GM18517 (cell line): ENCODE data around the gene TAF1C.

Source experiments
- ATAC-seq: cut with Tn5 transposase; IDR thresholded peaks from one replicate; pipeline ENCODE4 v1.9.1; 2021; ENCODE audit warnings: mild to moderate bottlenecking, moderate library complexity; ENCODE audit not compliant: unreplicated experiment

The TAF1C gene

DNA sequence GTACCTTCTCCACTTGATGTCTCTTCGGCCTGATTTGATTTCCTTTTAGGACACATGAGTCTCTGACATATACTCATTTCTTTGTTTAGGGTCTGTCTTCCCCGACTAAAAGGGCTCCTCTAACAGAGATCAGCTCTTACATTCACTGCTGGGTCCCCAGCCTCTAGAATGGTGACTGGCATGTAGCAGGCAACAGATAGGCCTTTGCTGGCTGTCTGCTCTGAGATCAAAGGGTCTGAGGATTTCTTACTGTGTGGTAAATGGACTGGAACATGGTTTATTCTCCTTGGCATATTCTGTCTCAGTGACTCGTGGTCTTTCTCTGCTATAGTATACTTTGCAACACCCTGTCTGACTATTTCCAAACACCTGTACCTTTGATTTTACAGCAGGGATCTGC, 25.1 kb downstream of the TAF1C start:
- no peak for ATAC-seq

DNA sequence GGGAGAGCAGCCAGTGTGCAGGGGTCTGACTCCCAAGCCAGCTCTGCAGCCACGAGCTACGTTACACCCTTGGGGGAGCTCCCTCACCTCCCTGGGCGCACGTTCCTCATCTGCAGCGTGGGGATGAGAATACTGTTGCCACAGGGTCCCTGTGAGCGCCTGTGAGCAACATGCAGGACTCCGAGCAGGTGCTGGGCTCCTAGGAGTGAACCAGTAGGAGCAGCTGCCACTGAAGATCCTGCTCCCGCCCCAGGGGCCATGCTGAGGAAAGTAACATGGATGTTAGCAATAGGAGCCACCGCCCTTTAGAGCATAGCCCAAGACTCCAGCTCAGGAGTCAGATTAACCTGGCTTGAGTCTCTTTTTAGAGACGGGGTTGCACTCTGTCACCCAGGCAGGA, 25.8 kb downstream of the TAF1C start:
- no peak for ATAC-seq

DNA sequence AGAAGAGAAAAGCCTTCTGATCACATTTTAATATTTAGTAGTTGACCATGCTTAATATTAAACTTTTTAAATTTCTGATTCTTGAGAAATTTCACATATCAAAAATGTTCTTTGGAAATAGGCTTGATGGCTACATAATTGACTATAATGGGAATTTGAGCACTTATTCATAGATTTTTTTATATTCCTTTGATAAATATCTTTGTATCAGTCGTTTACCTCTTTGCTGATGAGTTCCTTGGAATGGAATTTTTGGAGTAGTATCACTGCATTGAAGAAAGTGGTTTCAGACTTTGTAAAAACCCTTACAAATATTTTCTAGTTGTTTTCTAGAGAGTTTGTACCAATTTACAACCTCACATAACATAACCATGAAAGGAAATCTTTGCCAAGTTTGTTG, 27.1 kb downstream of the TAF1C start:
- ATAC-seq: no peak

DNA sequence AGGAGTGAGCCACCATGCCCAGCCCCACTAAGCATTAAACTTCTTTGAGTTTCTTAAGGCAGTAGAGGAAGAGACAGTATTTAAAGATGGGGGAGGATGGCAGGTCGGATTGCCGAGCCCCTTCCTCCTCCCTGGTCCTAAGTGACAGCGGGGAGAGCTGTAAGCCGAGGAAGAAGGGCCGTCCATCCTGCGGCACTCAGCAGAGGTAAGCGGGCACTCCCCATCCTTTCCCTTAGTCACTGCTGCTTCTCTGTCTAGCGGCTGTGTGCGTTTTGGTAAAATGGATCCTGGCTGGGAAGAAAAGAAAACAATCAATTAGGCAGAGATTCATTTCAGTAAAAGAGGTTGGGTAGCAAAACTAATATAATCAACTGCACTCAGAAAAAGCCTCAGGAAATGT, 27.9 kb downstream of the TAF1C start:
- no peak for ATAC-seq

DNA sequence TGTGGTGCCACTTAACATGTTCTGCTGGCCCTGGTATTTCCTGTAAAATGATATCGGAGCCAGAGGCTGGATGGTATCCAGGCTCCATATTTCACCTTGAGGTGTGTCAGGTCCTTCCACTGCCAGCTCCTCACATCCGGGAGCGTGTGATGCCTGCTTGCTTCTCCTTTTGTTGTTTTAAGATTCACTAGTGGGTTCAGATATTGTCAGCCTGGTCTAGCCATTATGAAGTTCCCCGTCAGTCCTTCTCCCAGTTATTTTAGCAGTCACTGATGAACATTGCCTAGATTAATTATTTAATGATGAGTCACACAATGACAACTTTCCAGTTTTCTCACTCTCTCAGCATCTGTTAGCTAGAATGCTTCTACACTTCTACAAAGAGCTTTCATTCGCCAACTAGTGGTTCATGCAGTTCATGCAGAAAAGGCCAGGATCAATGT, 30.5 kb downstream of the TAF1C start:
- no peak for ATAC-seq

DNA sequence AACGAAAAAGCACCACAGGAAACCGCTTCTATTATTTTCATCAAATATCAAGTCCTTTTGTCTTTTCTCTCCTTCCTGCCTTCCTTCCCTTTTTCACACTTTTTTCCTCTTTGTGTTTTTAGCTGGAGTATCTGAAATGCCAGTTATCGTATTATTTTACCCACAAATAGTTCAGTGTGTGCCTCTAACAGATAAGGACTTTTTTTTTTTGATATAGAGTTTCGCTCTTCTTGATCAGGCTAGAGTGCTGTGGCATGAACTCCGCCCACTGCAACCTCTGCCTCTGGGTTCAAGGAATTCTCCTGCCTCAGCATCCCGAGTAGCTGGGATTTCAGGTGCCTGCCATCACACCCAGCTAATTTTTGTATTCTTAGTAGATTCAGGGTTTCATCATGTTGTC, 31.1 kb downstream of the TAF1C start:
- no peak for ATAC-seq

DNA sequence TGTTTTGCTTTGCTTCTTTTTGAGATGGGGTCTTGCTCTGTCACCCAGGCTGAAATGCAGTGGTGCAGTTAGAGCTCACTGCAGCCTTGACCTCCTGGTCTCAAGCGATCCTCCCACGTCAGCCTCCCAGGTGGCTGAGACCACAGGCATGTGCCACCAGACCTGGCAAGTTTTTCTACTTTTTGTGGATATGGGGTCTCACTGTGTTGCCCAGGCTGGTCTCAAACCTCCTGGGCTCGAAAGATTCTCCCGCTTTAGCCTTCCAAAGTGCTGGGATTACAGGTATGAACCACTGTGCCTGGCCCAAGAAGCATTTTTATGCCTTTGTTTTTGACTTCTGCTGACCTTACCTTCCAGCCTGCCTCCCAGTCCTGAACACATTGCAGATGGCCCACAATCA, 31.6 kb downstream of the TAF1C start:
- no peak for ATAC-seq

DNA sequence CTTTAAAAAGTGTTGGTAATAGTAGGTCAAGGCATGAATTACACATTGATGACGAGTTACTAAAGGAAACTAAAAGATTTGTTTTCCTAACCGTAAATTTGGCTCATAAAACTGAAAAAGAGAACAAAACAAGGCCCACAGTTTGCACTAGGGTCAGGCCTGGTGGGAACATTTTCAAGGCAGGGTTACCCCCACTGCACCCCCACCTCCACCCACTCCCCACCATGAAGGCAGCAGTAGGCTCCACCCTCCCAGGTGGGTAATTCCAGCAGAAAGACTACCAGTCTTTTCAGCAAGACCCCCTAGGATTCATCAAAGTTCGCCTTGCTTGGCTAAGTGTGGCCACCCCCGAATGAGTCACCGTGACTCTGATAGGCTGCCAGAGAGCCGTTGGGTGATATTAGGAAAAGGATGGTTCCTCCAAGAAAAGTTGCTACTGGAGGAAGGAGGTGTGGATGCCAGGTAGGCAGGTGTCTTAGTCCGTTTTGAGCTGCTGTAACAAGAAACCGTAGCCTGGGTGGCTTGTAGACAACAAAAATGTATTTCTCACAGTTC, 33.1 kb downstream of the TAF1C start:
- ATAC-seq: no peak

DNA sequence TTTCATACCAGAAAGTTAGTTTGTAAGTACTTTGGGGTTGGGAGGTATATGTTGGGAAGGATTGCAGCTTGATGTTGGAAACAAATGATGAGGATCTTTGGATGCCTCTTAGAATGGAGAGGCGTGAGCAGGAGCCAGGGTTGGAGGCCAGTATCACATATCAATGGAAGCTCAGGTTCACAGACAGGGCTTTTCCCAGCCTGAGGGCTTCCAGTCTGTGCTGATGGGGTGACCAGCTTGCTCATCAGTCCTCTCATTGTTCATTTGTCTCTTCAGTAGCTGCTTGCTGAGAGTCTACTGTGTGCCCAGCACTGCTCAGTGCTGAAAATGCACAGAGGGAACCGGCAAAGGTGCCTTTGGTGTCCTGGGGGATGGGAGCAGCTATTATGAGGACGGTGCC, 35.9 kb downstream of the TAF1C start:
- no peak for ATAC-seq

DNA sequence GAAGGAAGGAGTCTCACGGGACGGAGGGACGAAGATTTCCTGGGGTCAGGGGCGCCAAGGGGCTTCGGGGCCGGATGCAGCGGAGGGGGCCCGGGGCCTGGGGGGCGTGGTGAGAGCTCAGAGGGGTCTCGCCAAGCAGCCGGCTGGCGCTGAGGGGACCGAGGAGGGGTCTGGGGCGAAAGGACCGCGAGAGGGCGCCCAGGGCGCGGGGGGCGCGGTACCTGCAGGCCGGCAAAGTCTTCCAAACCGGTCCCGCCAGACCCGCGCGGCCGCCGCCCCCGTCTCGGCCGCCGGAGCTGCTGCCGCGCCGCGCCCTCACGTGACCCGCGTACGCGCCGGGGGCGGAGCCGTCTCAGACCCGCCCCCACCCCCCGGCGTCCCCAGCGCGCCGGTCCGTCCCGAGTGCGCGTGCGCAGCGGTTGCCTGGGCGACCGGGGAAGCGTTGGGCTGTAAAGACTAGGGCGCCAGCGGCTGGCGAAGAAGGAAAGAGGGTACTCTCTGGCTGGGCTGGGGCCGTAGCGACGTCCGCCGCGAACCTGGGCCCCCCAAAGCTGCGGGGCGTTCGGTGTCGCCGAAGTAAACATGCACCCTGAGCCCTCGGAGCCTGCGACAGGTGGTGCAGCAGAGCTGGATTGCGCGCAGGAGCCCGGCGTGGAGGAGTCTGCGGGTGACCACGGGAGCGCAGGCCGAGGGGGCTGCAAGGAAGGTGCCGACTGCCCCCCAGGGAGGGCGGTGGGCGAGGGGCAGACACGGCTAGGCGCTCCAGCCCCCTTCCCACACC, 41.8 kb downstream of the TAF1C start, which contains the start of the genes DNAAF1 and HSDL1:
TSS of gene DNAAF1 (plus strand) at position 450 of the 781 bp plus-strand sequence. CDS start at position 583, 133 bp downstream.
TSS of gene HSDL1 (minus strand) at position 319 of the 781 bp plus-strand sequence. CDS start 13,856 bp downstream, outside the sequence.
- ATAC-seq: peak; percentile 86

DNA sequence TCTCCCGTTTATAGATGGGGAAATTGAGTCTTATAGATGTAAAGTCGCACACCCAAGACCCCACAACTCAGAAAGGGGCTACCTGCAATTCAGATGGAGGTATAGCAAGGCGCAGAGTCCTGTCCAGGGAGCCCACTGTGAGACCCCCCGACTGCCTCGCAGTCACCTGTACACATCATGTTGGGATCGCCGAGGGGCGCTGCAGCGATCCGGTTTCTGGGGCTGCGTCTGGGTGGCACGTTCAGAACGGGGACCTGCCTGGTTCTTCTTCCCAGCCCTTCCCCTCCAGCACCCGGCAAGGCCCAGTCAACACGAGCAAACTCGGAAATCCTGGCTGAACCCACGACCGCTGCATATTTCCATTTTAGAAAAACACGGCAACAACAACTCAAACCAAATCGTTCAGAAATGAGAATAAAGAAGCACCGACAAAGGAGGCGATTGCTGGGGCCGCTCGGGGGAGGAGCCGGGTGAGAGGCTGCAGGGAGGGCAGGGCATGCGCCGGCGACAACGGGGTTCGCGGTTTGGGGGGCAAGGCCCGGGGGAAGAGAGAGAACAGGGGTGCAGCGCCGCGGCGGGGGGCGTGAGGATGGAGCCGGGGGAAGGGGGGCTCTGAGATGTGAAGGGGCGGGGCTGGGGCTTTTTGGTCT, 42.5 kb downstream of the TAF1C start:
- no peak for ATAC-seq

DNA sequence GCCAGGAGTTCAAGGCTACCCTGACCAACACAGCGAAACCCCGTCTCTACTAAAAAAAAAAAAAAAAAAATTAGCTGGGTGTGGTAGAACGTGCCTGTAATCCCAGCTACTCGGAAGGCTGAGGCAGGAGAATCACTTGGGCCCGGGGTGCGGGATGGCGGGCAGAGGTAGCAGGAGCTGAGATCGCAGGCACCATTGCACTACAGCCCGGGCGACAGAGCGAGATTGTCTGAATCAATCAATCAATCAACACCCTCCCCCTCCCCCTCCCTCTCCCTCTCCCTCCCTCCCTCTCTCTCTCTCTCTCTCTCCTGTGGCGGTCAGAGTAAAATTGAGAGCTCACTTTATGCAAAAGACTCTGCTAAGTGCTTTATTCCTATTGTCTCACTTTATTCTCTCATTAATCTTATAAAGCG, 43.1 kb downstream of the TAF1C start:
- no peak for ATAC-seq

DNA sequence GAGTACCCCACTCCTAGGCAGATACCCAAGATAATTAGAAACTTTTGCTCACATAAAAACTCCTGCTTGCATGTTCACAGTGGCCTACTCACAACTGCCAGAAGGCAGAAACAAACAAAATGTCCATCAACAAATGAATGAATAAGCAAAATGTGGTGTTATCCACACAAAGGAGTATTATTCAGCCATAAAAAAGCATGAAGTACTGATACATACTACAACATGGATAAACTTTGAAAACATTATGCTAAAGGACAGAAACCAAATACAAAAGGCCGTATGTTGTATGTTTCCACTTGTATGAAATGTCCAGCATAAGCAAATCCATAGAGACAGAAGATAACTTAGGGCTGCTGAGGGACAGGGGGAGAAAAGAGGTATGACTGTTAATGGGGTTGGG, 43.8 kb downstream of the TAF1C start:
- ATAC-seq: no peak

DNA sequence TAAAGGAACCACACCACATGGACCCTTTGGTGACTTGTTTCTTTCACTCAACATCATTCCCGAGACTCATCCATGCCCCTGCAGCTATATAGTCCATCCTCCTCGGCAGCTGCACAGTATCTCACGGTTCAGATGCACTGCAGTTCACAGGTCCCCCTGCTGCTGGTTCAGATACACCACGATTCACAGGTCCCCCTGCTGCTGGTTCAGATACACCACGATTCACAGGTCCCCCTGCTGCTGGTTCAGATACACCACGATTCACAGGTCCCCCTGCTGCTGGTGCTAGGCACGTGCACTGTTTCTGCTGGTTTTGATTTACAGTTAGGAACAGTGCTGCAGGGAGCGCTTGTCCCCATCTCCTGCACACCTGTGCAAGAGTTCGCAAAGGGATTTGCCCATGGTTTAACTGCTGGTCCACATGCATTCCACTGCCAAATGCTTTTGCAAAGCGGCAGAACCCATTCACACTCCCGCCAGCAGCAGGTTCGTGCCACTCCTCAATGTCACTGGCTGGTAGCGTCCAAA, 45.6 kb downstream of the TAF1C start:
- no peak for ATAC-seq

DNA sequence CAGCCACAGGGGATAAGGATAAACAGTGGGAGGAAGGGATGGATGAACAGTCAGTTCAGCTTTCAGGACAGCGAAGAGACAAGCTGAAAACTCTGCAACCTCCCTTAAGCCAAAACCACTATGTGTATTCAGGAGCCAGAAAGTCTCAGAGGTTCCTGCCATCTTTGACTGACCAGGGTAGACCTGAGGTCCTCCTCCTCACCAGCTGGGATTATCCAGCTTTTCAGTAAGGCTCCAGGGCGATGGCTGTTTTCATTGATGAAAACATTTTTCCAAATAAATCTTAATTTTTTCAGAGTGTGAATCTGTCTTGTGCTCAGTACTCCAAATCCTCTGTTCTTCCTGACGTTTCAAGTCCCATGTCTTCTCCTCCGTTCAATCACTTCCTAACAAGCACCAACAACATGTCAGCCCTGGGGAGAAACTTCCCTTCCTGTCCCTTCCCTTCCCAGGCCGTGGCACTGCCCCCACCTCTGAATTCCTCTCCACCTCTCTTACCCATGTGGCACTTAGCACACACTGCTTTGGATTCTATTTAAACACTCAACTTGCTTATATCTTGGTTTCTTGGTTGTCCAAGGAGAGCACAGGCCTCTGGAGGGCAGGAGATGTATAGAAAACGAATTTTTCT, 47.1 kb downstream of the TAF1C start:
- no peak for ATAC-seq

DNA sequence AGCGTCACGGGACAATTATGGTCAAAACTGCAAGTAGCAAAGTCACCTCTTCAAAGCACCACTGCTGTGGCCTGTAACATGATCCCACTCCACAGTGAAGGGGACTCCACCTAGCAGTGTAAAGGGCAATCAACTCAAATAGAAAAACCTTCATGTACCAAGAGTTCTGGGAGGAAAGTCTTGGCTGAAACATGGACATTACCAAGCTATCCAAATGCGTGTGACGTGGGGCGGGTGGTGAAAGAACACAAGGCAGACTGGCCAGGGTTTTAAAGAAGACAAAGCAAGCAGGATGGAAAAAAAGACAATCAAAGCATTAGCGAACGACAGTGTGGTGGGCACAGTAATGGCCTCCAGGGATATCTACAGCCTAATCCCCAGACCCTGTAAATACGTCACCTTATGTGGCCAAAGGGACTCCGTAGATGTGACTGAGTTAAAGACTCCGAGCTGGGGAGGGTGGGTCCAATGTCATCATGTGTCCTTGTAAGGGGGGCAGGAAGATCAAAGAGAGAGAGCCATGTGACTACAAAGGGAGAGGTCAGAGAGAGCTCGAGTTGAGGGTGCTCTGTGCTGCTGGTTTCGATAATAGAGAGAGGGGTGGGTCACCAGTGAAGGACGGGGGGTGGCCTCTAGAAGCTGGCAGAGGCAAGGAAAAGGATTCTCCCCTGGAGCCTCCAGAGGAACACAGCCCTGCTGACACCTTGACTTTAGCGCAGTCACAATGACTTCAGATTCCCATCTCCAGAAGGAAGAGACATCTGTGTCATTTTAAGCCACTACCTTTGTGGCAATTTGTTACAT, 47.8 kb downstream of the TAF1C start:
- ATAC-seq: no peak

DNA sequence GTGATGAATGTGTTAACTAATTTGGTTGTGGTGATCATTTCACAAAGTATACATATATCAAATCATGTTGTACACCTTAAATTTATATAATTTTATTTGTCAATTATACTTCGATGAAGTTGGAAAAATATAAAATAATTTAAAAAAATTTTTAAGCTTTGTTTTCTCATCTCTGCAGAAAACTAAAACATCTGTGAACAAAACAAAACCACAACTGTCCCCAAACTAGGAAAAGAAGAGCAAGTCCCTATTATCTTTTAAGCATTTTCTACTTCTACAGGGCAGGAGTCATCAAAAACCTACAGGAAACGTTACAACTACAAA, 48.4 kb downstream of the TAF1C start:
- no peak for ATAC-seq

DNA sequence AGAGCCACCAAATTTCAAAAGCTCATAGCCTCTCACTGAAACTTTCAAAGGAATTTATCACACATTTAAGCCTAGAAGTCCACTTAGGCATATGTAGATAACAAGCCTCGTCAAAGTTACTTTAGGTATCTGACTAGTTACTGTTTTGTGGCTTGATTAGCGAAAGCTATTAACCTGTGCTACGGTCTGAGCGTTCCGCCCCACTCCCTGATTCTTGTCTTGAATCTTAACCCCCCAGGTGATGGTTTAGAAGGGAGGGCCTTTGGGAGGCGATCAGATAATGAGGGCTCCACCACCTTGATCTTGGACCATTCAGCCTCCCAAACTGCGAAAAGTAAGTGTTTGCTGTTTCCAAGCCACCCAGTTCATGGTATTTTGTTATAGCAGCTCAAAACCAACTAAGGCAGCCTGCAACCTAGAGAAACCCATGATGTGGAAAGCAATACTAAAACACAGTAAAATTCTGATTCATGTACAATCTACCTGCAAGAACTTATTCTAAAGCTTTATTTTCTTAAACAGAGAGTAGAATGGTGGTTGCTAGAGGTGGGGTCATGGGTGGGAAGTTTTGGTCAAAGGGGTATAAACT, 49.0 kb downstream of the TAF1C start:
- ATAC-seq: no peak

DNA sequence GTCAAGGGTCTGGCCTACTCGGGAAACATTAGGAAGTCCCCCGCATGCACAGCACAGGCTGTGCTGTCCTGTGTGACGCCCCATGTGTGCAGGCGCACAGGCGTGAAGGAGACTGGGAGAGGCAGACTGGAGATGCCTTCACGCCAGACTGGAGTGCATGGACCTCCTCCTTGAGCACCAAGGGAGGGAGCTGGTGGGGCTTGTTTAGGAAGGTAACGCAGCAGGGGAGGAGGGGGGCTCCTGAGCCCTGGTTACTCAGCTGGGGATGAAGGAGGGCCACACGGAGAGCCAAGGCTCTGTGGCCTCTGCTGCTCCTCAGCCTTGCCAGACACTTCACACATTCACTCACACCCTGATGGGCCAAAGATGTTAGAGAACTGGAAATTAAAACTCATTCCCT, 49.6 kb downstream of the TAF1C start:
- ATAC-seq: no peak
